ENCODE data around the gene DMRTC1. TPM values are rescaled to one million over a fixed set of nuclear protein-coding genes. Genes with fewer than 3 reads are reported as not detected.
"Not testable (repeated sequence)": the region's sequence is repeated elsewhere in the genome, so short reads cannot be mapped to it uniquely, and the experiment has no call there.

The DMRTC1 gene
- total and polyA plus RNA-seq, 2 of the 4 experiments (the other 2 are of a cell fraction) = not detected

GRCh38 chrX:72932283-72932682 lies 11.4 kb downstream of the DMRTC1 start:
- H3K27ac ChIP-seq (ENCODE audit: insufficient read depth, low read length); H4K20me1 ChIP-seq (ENCODE audit: insufficient read depth, low read length); H2BK20ac ChIP-seq (ENCODE audit: low read depth, low read length); DNase-seq; H4K91ac ChIP-seq (ENCODE audit: insufficient read depth, low read depth, low read length); H2BK120ac ChIP-seq (ENCODE audit: low read depth, low read length); H3K14ac ChIP-seq (replicated peaks; ENCODE audit: low read depth, low read length); H3K4me1 ChIP-seq (ENCODE audit: control insufficient read depth, insufficient read depth, low read length); CTCF ChIA-PET; H2AK5ac ChIP-seq (ENCODE audit: low read depth, low read length); H4K8ac ChIP-seq (ENCODE audit: low read depth in 2 of 2, low read length in 2 of 2); in situ Hi-C loops (cut with MboI; ENCODE audit: low sequenced_read_pairs); H3K4me3 ChIP-seq (ENCODE audit: insufficient read depth, low read depth, low read length); H4K5ac ChIP-seq (ENCODE audit: low read depth, low read length); BruUV-seq (replicated peaks); H3K9me3 ChIP-seq (ENCODE audit: control insufficient read depth, insufficient read depth, low read length); H2AFZ ChIP-seq (replicated peaks; ENCODE audit: low read length, poor library complexity); H3K56ac ChIP-seq (ENCODE audit: extremely low read depth, insufficient read depth, low read length); POLR2A ChIA-PET (ENCODE audit: unreplicated experiment); H3K23ac ChIP-seq (ENCODE audit: low read depth, low read length); H3K27me3 ChIP-seq (ENCODE audit: control insufficient read depth, insufficient read depth, low read length); H3K4ac ChIP-seq (ENCODE audit: low read depth, low read length); H2AK9ac ChIP-seq (replicated peaks; ENCODE audit: low read depth, low read length, poor library complexity); H3K18ac ChIP-seq (ENCODE audit: low read depth, low read length); ATAC-seq (ENCODE audit: low read depth); H2BK15ac ChIP-seq (ENCODE audit: low read depth, low read length); H3K79me1 ChIP-seq (ENCODE audit: low read depth in 1 of 2, low read length in 2 of 2); H3K9me1 ChIP-seq (ENCODE audit: insufficient read depth, low read length); H3K9ac ChIP-seq (ENCODE audit: low read depth, low read length); H3K4me2 ChIP-seq (ENCODE audit: low read depth, low read length); intact Hi-C loops (cut with micrococcal nuclease); H3K36me3 ChIP-seq (ENCODE audit: control insufficient read depth, insufficient read depth, low read length); dilution Hi-C loops (cut with HindIII; ENCODE audit: low sequenced_read_pairs, unreplicated experiment); H2BK5ac ChIP-seq (ENCODE audit: low read depth, low read length, poor library complexity, severe bottlenecking): not testable (repeated sequence)
- WGBS, 2 experiments (ENCODE audit: extremely low coverage in 2 of 2, insufficient read length in 1 of 2) = no CpG with 5 or more reads among the region's 1 CpG

- H2BK20ac ChIP-seq (ENCODE audit: low read depth, low read length); H3K23ac ChIP-seq (ENCODE audit: low read depth, low read length); CTCF ChIA-PET; H3K4me1 ChIP-seq (ENCODE audit: control insufficient read depth, insufficient read depth, low read length); dilution Hi-C loops (cut with HindIII; ENCODE audit: low sequenced_read_pairs, unreplicated experiment); H3K9me3 ChIP-seq (ENCODE audit: control insufficient read depth, insufficient read depth, low read length); H3K18ac ChIP-seq (ENCODE audit: low read depth, low read length); H3K27ac ChIP-seq (ENCODE audit: insufficient read depth, low read length); H2BK15ac ChIP-seq (ENCODE audit: low read depth, low read length); H3K4me3 ChIP-seq (ENCODE audit: insufficient read depth, low read depth, low read length); H3K4ac ChIP-seq (ENCODE audit: low read depth, low read length); POLR2A ChIA-PET (ENCODE audit: unreplicated experiment); in situ Hi-C loops (cut with MboI; ENCODE audit: low sequenced_read_pairs); H3K9me1 ChIP-seq (ENCODE audit: insufficient read depth, low read length); H2BK120ac ChIP-seq (ENCODE audit: low read depth, low read length); H3K9ac ChIP-seq (ENCODE audit: low read depth, low read length); intact Hi-C loops (cut with micrococcal nuclease); H4K20me1 ChIP-seq (ENCODE audit: insufficient read depth, low read length); ATAC-seq (ENCODE audit: low read depth); H4K8ac ChIP-seq (ENCODE audit: low read depth in 2 of 2, low read length in 2 of 2); BruUV-seq (replicated peaks); H3K27me3 ChIP-seq (ENCODE audit: control insufficient read depth, insufficient read depth, low read length); H2AK9ac ChIP-seq (replicated peaks; ENCODE audit: low read depth, low read length, poor library complexity); H4K91ac ChIP-seq (ENCODE audit: insufficient read depth, low read depth, low read length); H2AK5ac ChIP-seq (ENCODE audit: low read depth, low read length); H2AFZ ChIP-seq (replicated peaks; ENCODE audit: low read length, poor library complexity); H4K5ac ChIP-seq (ENCODE audit: low read depth, low read length); DNase-seq; H3K79me1 ChIP-seq (ENCODE audit: low read depth in 1 of 2, low read length in 2 of 2); H3K14ac ChIP-seq (replicated peaks; ENCODE audit: low read depth, low read length); H3K4me2 ChIP-seq (ENCODE audit: low read depth, low read length); H3K56ac ChIP-seq (ENCODE audit: extremely low read depth, insufficient read depth, low read length); H3K36me3 ChIP-seq (ENCODE audit: control insufficient read depth, insufficient read depth, low read length); H2BK5ac ChIP-seq (ENCODE audit: low read depth, low read length, poor library complexity, severe bottlenecking): not testable (repeated sequence)
- no CpG with 5 or more reads among the region's 5 CpGs for WGBS, 2 experiments (ENCODE audit: extremely low coverage in 2 of 2, insufficient read length in 1 of 2)
Observed at GRCh38 chrX:72916096-72916495, 27.5 kb downstream of the DMRTC1 start.

All from IMR-90 (cell line).